ENCODE data around the gene AKT2. TPM values are rescaled to one million over a fixed set of nuclear protein-coding genes. Genes with fewer than 3 reads are reported as not detected.

Gene AKT2
- total RNA-seq, 1 experiment from 2014 or later, result 150 TPM

DNA sequence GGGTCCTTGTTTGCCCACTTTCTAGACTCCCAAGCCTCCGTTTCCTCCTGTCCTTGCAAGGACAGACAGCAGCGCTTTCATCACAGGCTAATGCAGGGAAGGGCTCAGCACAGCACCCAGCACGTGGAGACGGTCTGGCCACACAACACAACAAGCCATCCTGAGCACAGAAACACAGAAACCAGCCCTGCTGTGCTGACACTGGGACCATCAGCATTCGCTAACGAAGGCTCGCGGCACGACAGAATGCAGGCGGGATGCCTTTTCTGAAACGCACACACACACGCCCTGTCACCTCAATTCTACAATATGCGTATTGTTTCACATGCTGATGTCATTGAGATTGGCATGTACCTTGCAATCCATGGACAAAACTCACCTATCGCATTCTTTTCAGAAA lies 12.9 kb downstream of the AKT2 start:
- H2AFZ ChIP-seq (ENCODE audit: low read length), result no peak overlapping the region
- no peak overlapping the region for H3K27ac ChIP-seq (ENCODE audit: insufficient read length, low read depth, low read length)
- H3K14ac ChIP-seq (ENCODE audit: insufficient read depth, low read length), result no peak overlapping the region
- H3K4me1 ChIP-seq (ENCODE audit: insufficient read depth, low read length), result no peaks in the 10 kb centered on the region
- no peak overlapping the region for H3K56ac ChIP-seq (ENCODE audit: insufficient read length, low read depth, low read length)
- H3T11ph ChIP-seq (ENCODE audit: low read length), result no peak overlapping the region
- peaks cover 3% of the 10 kb centered on the region for H3K79me1 ChIP-seq (ENCODE audit: insufficient read depth, low read depth, low read length, poor library complexity, severe bottlenecking)
- H4K91ac ChIP-seq (ENCODE audit: insufficient read length, low read depth, low read length), result no peak overlapping the region
- TF ChIP-seq, protein P1, sequence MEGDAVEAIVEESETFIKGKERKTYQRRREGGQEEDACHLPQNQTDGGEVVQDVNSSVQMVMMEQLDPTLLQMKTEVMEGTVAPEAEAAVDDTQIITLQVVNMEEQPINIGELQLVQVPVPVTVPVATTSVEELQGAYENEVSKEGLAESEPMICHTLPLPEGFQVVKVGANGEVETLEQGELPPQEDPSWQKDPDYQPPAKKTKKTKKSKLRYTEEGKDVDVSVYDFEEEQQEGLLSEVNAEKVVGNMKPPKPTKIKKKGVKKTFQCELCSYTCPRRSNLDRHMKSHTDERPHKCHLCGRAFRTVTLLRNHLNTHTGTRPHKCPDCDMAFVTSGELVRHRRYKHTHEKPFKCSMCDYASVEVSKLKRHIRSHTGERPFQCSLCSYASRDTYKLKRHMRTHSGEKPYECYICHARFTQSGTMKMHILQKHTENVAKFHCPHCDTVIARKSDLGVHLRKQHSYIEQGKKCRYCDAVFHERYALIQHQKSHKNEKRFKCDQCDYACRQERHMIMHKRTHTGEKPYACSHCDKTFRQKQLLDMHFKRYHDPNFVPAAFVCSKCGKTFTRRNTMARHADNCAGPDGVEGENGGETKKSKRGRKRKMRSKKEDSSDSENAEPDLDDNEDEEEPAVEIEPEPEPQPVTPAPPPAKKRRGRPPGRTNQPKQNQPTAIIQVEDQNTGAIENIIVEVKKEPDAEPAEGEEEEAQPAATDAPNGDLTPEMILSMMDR (conservative IDR thresholded peaks at IDR 0.05), result no peak
- no peak overlapping the region for H3K9ac ChIP-seq (ENCODE audit: extremely low read depth, insufficient read length, low read length)
- H4K8ac ChIP-seq (replicated peaks; ENCODE audit: insufficient read length, low read depth, low read length), result no peak overlapping the region
- H4K5ac ChIP-seq (ENCODE audit: insufficient read length, low read depth, low read length), result no peak overlapping the region
- Mint-ChIP-seq H3K36me3 (ENCODE audit: insufficient read depth in 1 of 3, low read depth in 3 of 3) (peaks cover 3 to 10% (median 5%) of the 10 kb centered on the region in 3 experiments; a peak in 5 of 7 replicates), H3K27ac (peak overlapping the region in 2 of 3 experiments; percentile 37 to 40; a peak in 2 of 7 replicates), H3K27me3 (ENCODE audit: low read depth) (peaks cover 1% of the 10 kb centered on the region; the same call in 1 of the 2 replicates), H3K4me3 (no peak overlapping the region), H3K4me1 (peaks cover 36 to 45% of the 10 kb centered on the region in 2 experiments), H3K9me3 (no peaks in the 10 kb centered on the region)
- no peak overlapping the region for H2AK5ac ChIP-seq (ENCODE audit: insufficient read length, low read length)
- peaks cover under 1% of the 10 kb centered on the region; the same call in 1 of the 2 replicates for H3K79me2 ChIP-seq (ENCODE audit: insufficient read depth, low read length)
- H3K4ac ChIP-seq (ENCODE audit: low read depth, low read length), result no peak overlapping the region
- H3K23ac ChIP-seq (ENCODE audit: insufficient read length, low read depth, low read length), result no peak overlapping the region
- no peak overlapping the region for H2BK12ac ChIP-seq (ENCODE audit: insufficient read length, low read depth, low read length)
- H2BK15ac ChIP-seq (ENCODE audit: low read depth, low read length), result no peak overlapping the region
- no peak for DNase-seq
- no peaks in the 10 kb centered on the region for H3K9me3 ChIP-seq (ENCODE audit: control insufficient read depth, low read depth, low read length)
- no peaks in the 10 kb centered on the region for H3K27me3 ChIP-seq (ENCODE audit: insufficient read depth, low read length)
- no peak overlapping the region for H3K18ac ChIP-seq (ENCODE audit: insufficient read length, low read depth, low read length)
- no peak overlapping the region for H3K4me2 ChIP-seq (ENCODE audit: insufficient read depth, insufficient read length, low read length)
- no peaks in the 10 kb centered on the region for H3K23me2 ChIP-seq (ENCODE audit: insufficient read length, low read depth, low read length, poor library complexity, severe bottlenecking)
- H2BK120ac ChIP-seq (ENCODE audit: low read depth, low read length, poor library complexity, severe bottlenecking), result no peak overlapping the region
- H2BK5ac ChIP-seq (ENCODE audit: insufficient read length, low read length), result no peak overlapping the region
- no peak overlapping the region for H2BK20ac ChIP-seq (ENCODE audit: low read depth, low read length, poor library complexity, severe bottlenecking)
- H4K20me1 ChIP-seq (ENCODE audit: control insufficient read depth, insufficient read depth, insufficient read length), result no peaks in the 10 kb centered on the region
- no CpG with 5 or more reads among the region's 14 CpGs for WGBS (ENCODE audit: extremely low coverage, insufficient read length, low lambda C conversion rate)
